NCI-H2107 (cell line): ENCODE measurements around the gene COMMD9.
A peak's percentile ranks its signal among the peaks of the same experiment; 100 is the strongest.
"Not testable (repeated sequence)": the region's sequence is repeated elsewhere in the genome, so short reads cannot be mapped to it uniquely, and the experiment has no call there.

ENCODE experiments used
- DNase-seq: peaks from one replicate; lab custom pipeline; 2025; lab: John Stamatoyannopoulos, UW

COMMD9 gene

DNA sequence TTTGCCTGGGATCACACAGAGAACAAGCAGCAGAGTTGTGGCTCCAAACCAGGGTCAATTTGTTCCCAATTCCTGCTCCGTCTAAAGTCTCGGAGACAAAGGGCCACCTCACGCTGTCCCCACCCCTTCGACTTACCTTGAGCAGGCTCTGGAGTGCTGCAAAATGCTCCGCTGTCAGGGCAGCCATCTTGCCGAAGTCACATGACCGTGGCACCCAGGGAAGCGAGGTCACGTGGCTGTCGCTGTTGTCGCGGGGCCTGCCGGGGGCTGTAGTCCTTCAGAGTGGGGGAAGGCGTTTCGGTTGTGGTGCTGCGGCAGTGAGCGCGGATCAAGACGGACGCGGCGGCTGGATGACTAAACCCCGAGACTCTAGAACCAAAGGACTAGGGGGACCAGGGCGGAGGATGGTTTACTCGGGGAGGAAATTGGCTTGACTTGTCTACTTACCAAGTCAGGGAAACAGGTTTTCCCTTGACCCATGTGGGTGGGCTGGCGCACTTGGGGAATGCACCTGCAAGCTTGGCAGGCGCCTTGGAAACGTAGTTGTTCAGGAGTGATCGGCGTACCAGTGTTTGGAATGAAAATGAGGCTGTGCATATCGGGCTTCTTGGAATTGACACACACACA lies at the start of gene COMMD9:
COMMD9 (minus strand) TSS at position 199 of the 627 bp plus-strand sequence; CDS start at position 187, 12 bp downstream.
- peak; percentile 83 for DNase-seq

GRCh38 chr11:36333897-36334296 lies 44.7 kb upstream of the COMMD9 start:
- no peak for DNase-seq

- no peak for DNase-seq
Measured at GRCh38 chr11:36333468-36333867, 44.2 kb upstream of the COMMD9 start.

DNA sequence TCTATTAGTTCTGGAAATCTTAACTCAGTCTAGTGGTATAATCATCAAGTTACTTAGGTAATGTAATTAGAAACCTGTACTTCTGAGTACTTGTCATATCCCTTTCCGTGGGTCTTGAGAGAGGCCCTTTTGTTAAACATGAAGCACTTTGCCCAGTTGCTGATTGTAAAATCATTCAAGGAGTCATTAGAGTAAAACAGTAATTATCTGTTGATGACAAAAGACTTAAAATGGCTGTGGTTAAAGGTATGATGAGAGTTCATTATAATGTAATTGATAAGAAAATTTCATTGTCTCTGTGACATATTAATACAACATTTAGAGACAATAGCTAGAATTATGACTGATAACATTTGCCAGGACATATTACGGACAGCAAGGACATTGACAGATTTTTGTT lies 41.2 kb upstream of the COMMD9 start:
- DNase-seq: no peak

- DNase-seq: no peak
Measured at GRCh38 chr11:36328966-36329673, 39.9 kb upstream of the COMMD9 start.

- no peak for DNase-seq
Measured at GRCh38 chr11:36326524-36327419, 37.5 kb upstream of the COMMD9 start.

- not testable (repeated sequence) for DNase-seq
Measured at GRCh38 chr11:36325403-36325802, 36.2 kb upstream of the COMMD9 start.

- DNase-seq: not testable (repeated sequence)
Measured at GRCh38 chr11:36324956-36325355, 35.7 kb upstream of the COMMD9 start.

DNA sequence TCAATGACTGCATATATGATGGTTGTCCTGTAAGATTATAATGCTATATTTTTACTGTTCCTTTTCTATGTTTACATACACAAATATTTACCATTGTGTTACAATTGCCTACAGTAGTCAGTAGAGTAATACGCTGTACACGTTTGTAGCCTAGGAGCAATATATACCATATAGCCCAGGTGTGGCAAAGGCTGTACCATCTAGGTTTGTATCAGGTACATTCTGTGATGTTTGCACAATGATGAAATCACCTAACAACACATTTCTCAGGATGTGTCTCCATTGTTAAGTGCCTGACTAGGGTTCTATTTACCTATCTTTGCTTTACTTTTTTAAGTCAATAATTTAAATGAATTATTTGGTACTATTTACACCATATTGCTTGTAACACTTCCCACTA lies 28.8 kb upstream of the COMMD9 start:
- DNase-seq: no peak

DNA sequence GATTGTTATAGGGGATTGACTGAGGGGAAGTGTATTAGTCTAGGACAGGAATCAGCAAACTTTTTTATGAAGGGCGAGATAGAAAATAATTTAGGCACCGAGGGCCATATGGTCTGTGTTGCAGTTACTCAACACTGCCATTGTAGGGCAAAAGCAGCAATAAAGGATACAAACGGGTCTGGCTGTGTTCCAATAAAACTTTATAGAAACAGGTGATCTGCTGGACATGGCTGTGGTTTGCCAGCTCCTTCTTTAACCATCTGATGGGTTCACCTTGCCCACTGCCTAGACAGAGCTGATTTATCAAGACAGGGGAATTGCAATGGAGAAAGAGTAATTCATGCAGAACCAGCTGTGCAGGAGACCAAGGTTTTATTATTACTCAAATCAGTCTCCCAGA lies 26.8 kb upstream of the COMMD9 start:
- no peak for DNase-seq

- DNase-seq: no peak
Measured at GRCh38 chr11:36314434-36314767, 25.2 kb upstream of the COMMD9 start.

GRCh38 chr11:36313750-36314433 lies 24.7 kb upstream of the COMMD9 start:
- no peak for DNase-seq

DNA sequence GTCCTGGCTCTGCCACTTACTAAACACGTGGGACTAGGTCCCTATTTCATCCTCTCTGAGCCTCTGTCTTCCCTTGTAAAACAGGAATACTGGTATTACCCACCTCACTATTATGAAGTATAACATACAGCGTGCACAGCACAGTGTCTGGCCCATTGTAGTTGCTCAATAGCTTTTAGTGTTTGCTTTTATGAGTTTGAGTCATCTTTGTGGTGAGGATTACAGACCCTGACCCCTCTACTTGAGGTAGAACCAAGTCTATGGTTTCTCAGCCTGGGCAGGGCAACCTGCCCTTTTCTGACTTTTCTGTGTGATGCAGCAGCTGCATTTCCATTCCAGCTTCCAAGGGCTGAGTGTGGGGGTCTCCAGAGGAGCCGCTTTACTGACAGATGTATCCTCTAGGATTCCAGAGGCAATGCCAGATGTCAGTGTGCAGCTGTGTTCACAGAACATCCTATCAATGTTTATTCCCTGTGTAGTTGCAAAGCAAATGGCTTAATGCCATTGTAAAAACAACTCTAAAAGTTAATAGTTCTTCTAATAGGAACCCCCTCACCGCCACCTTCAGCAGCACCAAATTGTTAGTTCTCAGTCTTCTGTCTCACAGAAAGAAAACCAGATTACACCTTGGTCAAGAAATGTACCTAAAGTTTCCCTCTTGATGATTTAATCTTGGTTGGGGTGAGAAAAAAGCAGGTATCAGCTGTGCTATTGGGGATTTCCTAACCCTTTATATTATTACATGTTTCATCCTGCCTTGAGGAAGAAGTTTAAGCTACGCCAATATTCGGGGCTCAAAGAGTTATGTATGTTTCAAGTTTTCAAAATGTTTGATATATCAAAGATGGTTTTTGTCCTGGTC lies 23.6 kb upstream of the COMMD9 start:
- DNase-seq: no peak

- no peak for DNase-seq
Measured at GRCh38 chr11:36311926-36312595, 22.8 kb upstream of the COMMD9 start.

GRCh38 chr11:36309779-36310178 lies 20.6 kb upstream of the COMMD9 start:
- DNase-seq: no peak

DNA sequence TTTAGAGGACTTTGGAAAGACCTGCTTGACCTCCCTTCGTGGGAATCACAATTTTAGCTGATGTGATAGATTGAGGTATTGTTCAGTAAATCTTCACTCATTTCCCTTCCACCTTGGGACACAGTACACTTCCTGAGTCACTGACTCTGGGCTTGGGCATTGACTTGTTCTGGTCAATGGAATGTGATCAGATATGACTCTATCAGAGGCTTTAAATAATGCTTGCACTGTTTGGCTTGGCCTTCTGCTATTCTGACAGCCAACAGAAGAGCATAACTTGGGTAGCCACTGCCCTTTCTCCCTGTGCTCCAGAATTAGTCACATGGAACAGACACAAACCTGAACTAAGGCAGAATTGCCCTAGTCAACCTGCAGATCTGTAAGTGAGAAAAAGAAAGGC lies 19.4 kb upstream of the COMMD9 start:
- no peak for DNase-seq

DNA sequence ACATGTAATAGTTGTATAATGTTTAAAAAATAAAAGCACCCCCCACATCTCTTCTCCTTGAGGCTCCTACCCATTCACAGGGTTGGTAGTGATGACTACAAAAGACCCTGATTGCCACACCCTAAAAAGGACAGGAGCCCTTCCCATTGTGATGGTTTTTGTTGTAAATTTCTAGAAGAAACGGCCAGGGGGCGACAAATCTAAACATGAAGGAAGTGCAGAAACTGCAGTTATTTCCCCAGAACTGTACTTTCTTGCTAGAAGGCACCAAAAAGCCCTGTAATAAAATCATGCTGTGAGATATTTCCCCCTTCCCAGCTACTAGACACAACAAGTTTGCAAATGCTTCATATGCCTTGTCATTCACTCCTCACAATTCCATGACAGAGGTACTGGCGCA lies 17.7 kb upstream of the COMMD9 start:
- no peak for DNase-seq

DNA sequence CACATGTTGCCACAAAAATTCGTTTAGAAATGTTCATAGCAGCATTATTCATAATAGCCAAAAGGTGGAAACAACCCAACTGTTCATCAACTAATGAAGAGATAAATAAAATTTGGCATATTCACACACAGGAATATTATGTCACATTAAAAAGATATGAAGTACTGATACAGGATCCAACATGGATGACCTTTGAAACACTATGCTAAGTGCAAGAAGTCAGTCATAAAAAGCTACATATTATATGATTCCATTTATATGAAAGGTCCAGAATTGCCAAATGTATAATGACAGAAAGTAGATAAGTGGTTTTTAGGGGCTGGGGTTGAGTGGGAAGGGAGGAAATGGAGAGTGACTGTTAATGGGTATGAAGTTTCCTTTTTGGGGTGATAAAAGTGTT lies 15.8 kb upstream of the COMMD9 start:
- no peak for DNase-seq

DNA sequence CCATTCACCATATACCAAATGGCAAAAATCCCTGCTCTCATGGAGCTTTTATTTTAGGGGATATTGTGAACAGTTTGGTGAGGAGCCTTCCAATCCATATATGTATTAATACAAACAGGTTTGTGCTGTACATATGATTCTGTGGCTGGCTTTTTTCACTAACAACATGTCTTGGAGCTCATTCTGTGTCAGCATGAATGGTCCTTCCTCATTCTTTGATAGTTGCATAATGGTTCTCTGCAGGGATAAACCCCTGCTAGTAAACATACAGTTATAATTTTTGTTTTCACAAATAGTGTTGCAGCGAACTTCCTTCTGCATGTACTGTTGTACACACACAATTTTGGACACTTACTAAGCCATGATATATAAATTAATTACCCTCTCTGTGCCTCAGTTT lies 15.1 kb upstream of the COMMD9 start:
- DNase-seq: no peak

DNA sequence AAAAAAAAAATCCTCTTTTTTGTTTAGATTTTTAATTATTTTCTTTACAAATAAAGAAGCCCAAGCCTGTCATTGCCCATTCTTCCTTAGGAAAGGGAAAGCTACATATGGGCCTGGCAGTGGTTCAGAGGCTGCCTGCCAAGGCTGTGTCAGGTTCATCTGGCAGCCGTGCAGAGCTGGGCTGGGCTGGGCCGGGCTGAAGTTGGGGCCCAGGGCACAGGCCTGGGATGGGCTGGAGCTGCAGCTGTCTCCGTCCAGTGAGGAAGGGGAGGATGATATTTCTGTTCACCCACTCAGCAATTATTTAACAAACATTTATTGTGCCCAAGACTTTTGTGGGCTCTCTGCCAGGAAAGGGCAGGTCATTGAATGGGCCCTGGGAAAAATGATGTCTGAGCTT lies 11.4 kb upstream of the COMMD9 start:
- DNase-seq: no peak
